Measurements from ENCODE around the gene TENM4. TPM values are rescaled to one million over a fixed set of nuclear protein-coding genes. Genes with fewer than 3 reads are reported as not detected.

The TENM4 gene
- total and polyA plus RNA-seq, 10 of the 15 experiments (the other 5 are each of a cell fraction or from before 2014, with no cell fraction given) = 0.03 to 0.12 (median 0.06) TPM; not detected in 7

DNA sequence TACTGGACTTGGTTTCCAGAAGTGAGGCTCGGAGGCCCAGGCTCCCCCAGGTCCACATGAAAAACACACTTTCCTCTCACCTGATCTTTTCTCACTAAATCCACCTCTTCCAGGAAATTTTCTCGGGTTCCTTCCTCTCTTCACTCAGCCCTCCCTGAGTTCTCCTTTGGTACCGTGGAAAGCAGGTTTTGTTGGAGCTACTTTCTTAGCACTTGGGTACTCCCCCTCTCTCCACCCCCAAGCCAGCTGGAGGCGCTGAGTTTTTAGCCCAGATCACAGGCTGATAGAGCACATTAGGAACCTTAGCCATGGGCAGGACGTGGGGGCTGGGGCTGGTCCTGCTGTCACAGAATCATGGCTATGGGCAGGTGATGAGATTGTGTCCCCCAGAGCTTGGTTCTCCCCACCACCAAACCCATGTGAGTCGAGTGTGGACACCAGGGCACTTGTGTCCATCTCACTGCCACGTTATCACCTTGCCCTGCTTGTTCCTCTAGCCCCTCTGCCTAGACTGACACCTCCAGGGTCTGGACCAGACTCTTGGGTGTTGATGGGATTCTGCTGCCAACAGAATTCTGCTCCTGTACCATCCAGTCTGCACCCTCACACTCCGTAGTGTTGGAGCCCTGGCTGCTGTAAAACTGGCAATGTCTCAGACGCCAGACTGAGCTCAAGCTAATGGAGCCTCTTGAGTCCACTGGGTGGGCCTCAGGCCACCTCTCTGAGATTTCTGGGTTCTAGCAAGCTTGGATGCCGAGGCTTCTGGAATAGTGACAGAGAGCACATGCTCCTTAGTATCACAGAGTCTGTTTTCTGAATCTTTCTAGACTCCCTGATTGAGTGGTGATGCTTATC, 791.2 kb downstream of the TENM4 start:
- Histone ChIP-seq H3K27ac (ENCODE audit: control insufficient read depth, insufficient read depth) (no peak overlapping the region), H3K4me3 (no peak overlapping the region), H3K36me3 (ENCODE audit: control insufficient read depth in 2 of 2, insufficient read depth in 2 of 2, low read length in 1 of 2) (no peaks in the 10 kb centered on the region), H2AFZ (ENCODE audit: control insufficient read depth, low read depth, low read length) (no peak overlapping the region), H3K4me2 (ENCODE audit: control insufficient read depth, insufficient read depth) (no peak overlapping the region), H3K4me1 (ENCODE audit: control insufficient read depth, insufficient read depth, low read length) (no peaks in the 10 kb centered on the region), H3K79me2 (ENCODE audit: control insufficient read depth, insufficient read depth, low read length) (no peaks in the 10 kb centered on the region), H4K20me1 (ENCODE audit: control insufficient read depth, insufficient read depth) (no peaks in the 10 kb centered on the region), H3K9me3 (replicated peaks; ENCODE audit: control insufficient read depth, insufficient read depth, low read length) (no peaks in the 10 kb centered on the region), H3K27me3 (replicated peaks in 1 of 2; ENCODE audit: control insufficient read depth in 2 of 2, insufficient read depth in 2 of 2, low read length in 1 of 2) (peaks cover 0 to 2% of the 10 kb centered on the region in 2 experiments; a peak in 2 of 4 replicates), H3K9ac (ENCODE audit: control insufficient read depth, insufficient read depth, low read length) (no peak overlapping the region)
- intact Hi-C loops (cut with micrococcal nuclease; ENCODE audit: unreplicated experiment) (loop anchor here (5.0 kb wide), 1 partner anchor 428 kb away; no protein-coding TSS in a partner anchor), in situ Hi-C loops (cut with MboI) (loop anchor here (10.0 to 25.0 kb wide), 2 partner anchors 425 to 838 kb away; no protein-coding TSS in a partner anchor)
- POLR2A ChIA-PET = no interaction called here
- no peak for ATAC-seq
- 8% methylated on average over 10 of the region's 10 CpGs for WGBS (ENCODE audit: insufficient coverage, insufficient replicate concordance, low lambda C conversion rate, missing lambda C conversion rate)
- CTCF ChIA-PET = interaction anchor here (2.0 kb wide), 1 partner anchor 66 kb away, joined by 9 read pairs; no protein-coding TSS in a partner anchor
- RAD21 ChIA-PET (ENCODE audit: unreplicated experiment) = no interaction called here
- BruUV-seq (replicated peaks) = no TSS peak
- SMC1A ChIA-PET (ENCODE audit: uncharacterized antibody, unreplicated experiment) = no interaction called here
- no peak for FAIRE-seq
- DNase-seq (ENCODE audit: low read depth, low spot score) = no peak
- TF ChIP-seq RAD51 (IDR thresholded peaks at IDR 0.05) (no peak), ZNF384 (IDR thresholded peaks at IDR 0.05; ENCODE audit: borderline replicate concordance, low read depth, low read length) (no peak), IKZF1 (conservative IDR thresholded peaks at IDR 0.05) (no peak), SIN3A (IDR thresholded peaks at IDR 0.05; ENCODE audit: low read depth, low read length) (no peak), NBN (IDR thresholded peaks at IDR 0.05) (no peak), CHD4 (IDR thresholded peaks at IDR 0.05) (no peak), HDAC6 (IDR thresholded peaks at IDR 0.05; ENCODE audit: unreplicated experiment) (no peak), SRF (IDR thresholded peaks at IDR 0.05; ENCODE audit: low read depth in 2 of 2, low read length in 2 of 2) (no peak), RCOR1 (conservative IDR thresholded peaks at IDR 0.05; ENCODE audit: low read depth, low read length) (no peak), NR2C1 (IDR thresholded peaks at IDR 0.05) (no peak), SMARCA5 (IDR thresholded peaks at IDR 0.05) (no peak)
- TF ChIP-seq, protein P1, sequence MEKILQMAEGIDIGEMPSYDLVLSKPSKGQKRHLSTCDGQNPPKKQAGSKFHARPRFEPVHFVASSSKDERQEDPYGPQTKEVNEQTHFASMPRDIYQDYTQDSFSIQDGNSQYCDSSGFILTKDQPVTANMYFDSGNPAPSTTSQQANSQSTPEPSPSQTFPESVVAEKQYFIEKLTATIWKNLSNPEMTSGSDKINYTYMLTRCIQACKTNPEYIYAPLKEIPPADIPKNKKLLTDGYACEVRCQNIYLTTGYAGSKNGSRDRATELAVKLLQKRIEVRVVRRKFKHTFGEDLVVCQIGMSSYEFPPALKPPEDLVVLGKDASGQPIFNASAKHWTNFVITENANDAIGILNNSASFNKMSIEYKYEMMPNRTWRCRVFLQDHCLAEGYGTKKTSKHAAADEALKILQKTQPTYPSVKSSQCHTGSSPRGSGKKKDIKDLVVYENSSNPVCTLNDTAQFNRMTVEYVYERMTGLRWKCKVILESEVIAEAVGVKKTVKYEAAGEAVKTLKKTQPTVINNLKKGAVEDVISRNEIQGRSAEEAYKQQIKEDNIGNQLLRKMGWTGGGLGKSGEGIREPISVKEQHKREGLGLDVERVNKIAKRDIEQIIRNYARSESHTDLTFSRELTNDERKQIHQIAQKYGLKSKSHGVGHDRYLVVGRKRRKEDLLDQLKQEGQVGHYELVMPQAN (conservative IDR thresholded peaks at IDR 0.05) = no peak
- TF ChIP-seq, protein P2, sequence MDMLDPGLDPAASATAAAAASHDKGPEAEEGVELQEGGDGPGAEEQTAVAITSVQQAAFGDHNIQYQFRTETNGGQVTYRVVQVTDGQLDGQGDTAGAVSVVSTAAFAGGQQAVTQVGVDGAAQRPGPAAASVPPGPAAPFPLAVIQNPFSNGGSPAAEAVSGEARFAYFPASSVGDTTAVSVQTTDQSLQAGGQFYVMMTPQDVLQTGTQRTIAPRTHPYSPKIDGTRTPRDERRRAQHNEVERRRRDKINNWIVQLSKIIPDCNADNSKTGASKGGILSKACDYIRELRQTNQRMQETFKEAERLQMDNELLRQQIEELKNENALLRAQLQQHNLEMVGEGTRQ (IDR thresholded peaks at IDR 0.05; ENCODE audit: borderline replicate concordance, low read depth, low read length) = no peak
- TF ChIP-seq, protein P3, sequence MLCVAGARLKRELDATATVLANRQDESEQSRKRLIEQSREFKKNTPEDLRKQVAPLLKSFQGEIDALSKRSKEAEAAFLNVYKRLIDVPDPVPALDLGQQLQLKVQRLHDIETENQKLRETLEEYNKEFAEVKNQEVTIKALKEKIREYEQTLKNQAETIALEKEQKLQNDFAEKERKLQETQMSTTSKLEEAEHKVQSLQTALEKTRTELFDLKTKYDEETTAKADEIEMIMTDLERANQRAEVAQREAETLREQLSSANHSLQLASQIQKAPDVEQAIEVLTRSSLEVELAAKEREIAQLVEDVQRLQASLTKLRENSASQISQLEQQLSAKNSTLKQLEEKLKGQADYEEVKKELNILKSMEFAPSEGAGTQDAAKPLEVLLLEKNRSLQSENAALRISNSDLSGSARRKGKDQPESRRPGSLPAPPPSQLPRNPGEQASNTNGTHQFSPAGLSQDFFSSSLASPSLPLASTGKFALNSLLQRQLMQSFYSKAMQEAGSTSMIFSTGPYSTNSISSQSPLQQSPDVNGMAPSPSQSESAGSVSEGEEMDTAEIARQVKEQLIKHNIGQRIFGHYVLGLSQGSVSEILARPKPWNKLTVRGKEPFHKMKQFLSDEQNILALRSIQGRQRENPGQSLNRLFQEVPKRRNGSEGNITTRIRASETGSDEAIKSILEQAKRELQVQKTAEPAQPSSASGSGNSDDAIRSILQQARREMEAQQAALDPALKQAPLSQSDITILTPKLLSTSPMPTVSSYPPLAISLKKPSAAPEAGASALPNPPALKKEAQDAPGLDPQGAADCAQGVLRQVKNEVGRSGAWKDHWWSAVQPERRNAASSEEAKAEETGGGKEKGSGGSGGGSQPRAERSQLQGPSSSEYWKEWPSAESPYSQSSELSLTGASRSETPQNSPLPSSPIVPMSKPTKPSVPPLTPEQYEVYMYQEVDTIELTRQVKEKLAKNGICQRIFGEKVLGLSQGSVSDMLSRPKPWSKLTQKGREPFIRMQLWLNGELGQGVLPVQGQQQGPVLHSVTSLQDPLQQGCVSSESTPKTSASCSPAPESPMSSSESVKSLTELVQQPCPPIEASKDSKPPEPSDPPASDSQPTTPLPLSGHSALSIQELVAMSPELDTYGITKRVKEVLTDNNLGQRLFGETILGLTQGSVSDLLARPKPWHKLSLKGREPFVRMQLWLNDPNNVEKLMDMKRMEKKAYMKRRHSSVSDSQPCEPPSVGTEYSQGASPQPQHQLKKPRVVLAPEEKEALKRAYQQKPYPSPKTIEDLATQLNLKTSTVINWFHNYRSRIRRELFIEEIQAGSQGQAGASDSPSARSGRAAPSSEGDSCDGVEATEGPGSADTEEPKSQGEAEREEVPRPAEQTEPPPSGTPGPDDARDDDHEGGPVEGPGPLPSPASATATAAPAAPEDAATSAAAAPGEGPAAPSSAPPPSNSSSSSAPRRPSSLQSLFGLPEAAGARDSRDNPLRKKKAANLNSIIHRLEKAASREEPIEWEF (IDR thresholded peaks at IDR 0.05; ENCODE audit: insufficient replicate concordance, low read depth, low read length) = no peak
- TF ChIP-seq, protein P4, sequence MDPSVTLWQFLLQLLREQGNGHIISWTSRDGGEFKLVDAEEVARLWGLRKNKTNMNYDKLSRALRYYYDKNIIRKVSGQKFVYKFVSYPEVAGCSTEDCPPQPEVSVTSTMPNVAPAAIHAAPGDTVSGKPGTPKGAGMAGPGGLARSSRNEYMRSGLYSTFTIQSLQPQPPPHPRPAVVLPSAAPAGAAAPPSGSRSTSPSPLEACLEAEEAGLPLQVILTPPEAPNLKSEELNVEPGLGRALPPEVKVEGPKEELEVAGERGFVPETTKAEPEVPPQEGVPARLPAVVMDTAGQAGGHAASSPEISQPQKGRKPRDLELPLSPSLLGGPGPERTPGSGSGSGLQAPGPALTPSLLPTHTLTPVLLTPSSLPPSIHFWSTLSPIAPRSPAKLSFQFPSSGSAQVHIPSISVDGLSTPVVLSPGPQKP (IDR thresholded peaks at IDR 0.05; ENCODE audit: low read depth, low read length) = no peak
